PC-3 (cell line): ENCODE data around the gene FAAP100. TPM values are rescaled to one million over a fixed set of nuclear protein-coding genes. Genes with fewer than 3 reads are reported as not detected.

ENCODE experiments used
- ATAC-seq: fragments of 200-7000 bp; cut with Tn5 transposase; 2 replicates; pipeline ENCODE4 v1.9.1; 2020; ENCODE audit warnings: mild to moderate bottlenecking, moderate library complexity
- BruUV-seq: library from RNA; stranded (reverse); fragments of 400-500 nt; replicated peaks from 2 replicates; lab custom pipeline; 2021; lab: Mats Ljungman, UMichigan
- CTCF ChIA-PET: fragments of 300-600 bp; sonication (Branson Sonifier 250); formaldehyde crosslinking; loops from one replicate; lab custom pipeline; 2022; ENCODE audit warnings: antibody characterized with exemption; lab: Charles Lee
- POLR2A ChIA-PET: fragments of 300-600 bp; sonication (Branson Sonifier 250); formaldehyde crosslinking; loops from one replicate; lab custom pipeline; 2022; ENCODE audit warnings: antibody characterized with exemption; ENCODE audit not compliant: unreplicated experiment; lab: Charles Lee
- DNase-seq: peaks from one replicate; pipeline ENCODE4 v3.0.0-alpha.2; 2015
- H2AFZ ChIP-seq: fragments of 300-600 bp; sonication (generic); 2 replicates; pipeline ENCODE4 v1.6.0; 2016; ENCODE audit warnings: antibody characterized with exemption, low read length
- H3F3A ChIP-seq: fragments of 300-600 bp; sonication (generic); one replicate; pipeline ENCODE4 v1.6.0; 2017; ENCODE audit warnings: antibody characterized with exemption, low read length, control low read depth, mild to moderate bottlenecking; ENCODE audit not compliant: unreplicated experiment
- H3K27ac ChIP-seq: fragments of 300-600 bp; sonication (generic); 2 replicates; pipeline ENCODE4 v1.5.1; 2016; ENCODE audit warnings: mild to moderate bottlenecking, low read length
- H3K27me3 ChIP-seq: fragments of 300-600 bp; sonication (generic); 2 replicates; pipeline ENCODE4 v1.6.1; 2016; ENCODE audit warnings: low read length, mixed read lengths
- H3K36me3 ChIP-seq: fragments of 300-600 bp; sonication (generic); 2 replicates; pipeline ENCODE4 v1.6.1; 2016; ENCODE audit warnings: low read depth, mixed run types, low read length, mixed read lengths
- H3K4me1 ChIP-seq: fragments of 300-600 bp; sonication (generic); 2 replicates; pipeline ENCODE4 v1.5.1; 2016; ENCODE audit warnings: low read length; ENCODE audit not compliant: insufficient read depth
- H3K4me2 ChIP-seq: fragments of 300-600 bp; sonication (generic); 2 replicates; pipeline ENCODE4 v1.6.0; 2016; ENCODE audit warnings: low read length
- H3K4me3 ChIP-seq: fragments of 300-600 bp; sonication (generic); 2 replicates; pipeline ENCODE4 v1.5.1; 2016; ENCODE audit warnings: mild to moderate bottlenecking, low read length, mixed read lengths
- H3K79me2 ChIP-seq: fragments of 300-600 bp; sonication (generic); 2 replicates; pipeline ENCODE4 v1.6.1; 2017; ENCODE audit warnings: low read length, mixed read lengths
- H3K9ac ChIP-seq: fragments of 300-600 bp; sonication (generic); 2 replicates; pipeline ENCODE4 v1.6.0; 2016; ENCODE audit warnings: mild to moderate bottlenecking, low read length
- H3K9me2 ChIP-seq: fragments of 300-600 bp; sonication (generic); replicated peaks from 2 replicates; pipeline ENCODE4 v1.6.1; 2016; ENCODE audit warnings: mixed run types, low read length, mixed read lengths
- H3K9me3 ChIP-seq: fragments of 300-600 bp; sonication (generic); 2 replicates; pipeline ENCODE4 v1.6.1; 2016; ENCODE audit warnings: low read length, mixed read lengths
- H4K20me1 ChIP-seq: fragments of 300-600 bp; sonication (generic); 2 replicates; pipeline ENCODE4 v1.6.1; 2016; ENCODE audit warnings: low read length, mixed read lengths
- EZH2 ChIP-seq: fragments of 300-600 bp; sonication (generic); IDR thresholded peaks from one replicate; pipeline ENCODE4 v1.6.1; 2017; ENCODE audit warnings: antibody characterized with exemption, mild to moderate bottlenecking, low read length; ENCODE audit not compliant: unreplicated experiment
- EZH2phosphoT487 ChIP-seq: fragments of 300-600 bp; sonication (generic); IDR thresholded peaks from 2 replicates; pipeline ENCODE4 v1.6.1; 2018; ENCODE audit warnings: mild to moderate bottlenecking, antibody characterized with exemption, low read length, borderline replicate concordance
- intact Hi-C: fragments of 100-400 bp; cut with micrococcal nuclease; formaldehyde crosslinking; loops from 2 replicates; pipeline ENCODE4 v1.9.0; 2023
- total RNA-seq: library from RNA; depleted of rRNA; stranded (reverse); fragments of >200 nt; gene quantifications from 2 replicates; pipeline ENCODE4 v1.2.3, GENCODE V29; 2014
- TF ChIP-seq, protein P1 (sequence below): fragments of 300-600 bp; sonication (generic); conservative IDR thresholded peaks from 2 replicates; pipeline ENCODE4 v1.5.1; 2017; ENCODE audit warnings: antibody characterized with exemption, low read depth, mild to moderate bottlenecking, low read length

FAAP100 gene
- total RNA-seq, 1 experiment from 2014 or later, result 23.3 TPM

GRCh38 chr17:81575836-81576235 is 23.7 kb upstream of the FAAP100 start:
- peaks cover 41% of the 10 kb centered on the region for H3K36me3 ChIP-seq
- intact Hi-C loops, result loop anchor here (1.0 kb wide), 3 partner anchors 8 to 23 kb away; no protein-coding TSS in a partner anchor
- ChIA-PET POLR2A (no interaction called here), CTCF (interaction anchor here (0.6 kb wide), 1 partner anchor 66 kb away, joined by 3 read pairs; no protein-coding TSS in a partner anchor)
- peak overlapping the region; percentile 23; the same call in 1 of the 2 replicates for H3K4me3 ChIP-seq
- ATAC-seq, result no peak
- H2AFZ ChIP-seq, result no peak overlapping the region
- H3K27me3 ChIP-seq, result no peaks in the 10 kb centered on the region
- peaks cover 32% of the 10 kb centered on the region for H3K4me1 ChIP-seq
- no peaks in the 10 kb centered on the region for H3K9me3 ChIP-seq
- no peak for DNase-seq
- peak overlapping the region; percentile 29 for H3K27ac ChIP-seq
- H3K9me2 ChIP-seq, result no peaks in the 10 kb centered on the region
- peaks cover 4% of the 10 kb centered on the region for H3F3A ChIP-seq
- H3K79me2 ChIP-seq, result peaks cover 41% of the 10 kb centered on the region
- BruUV-seq, result no TSS peak
- H3K4me2 ChIP-seq, result peak overlapping the region; percentile 68
- no peak overlapping the region for H3K9ac ChIP-seq
- H4K20me1 ChIP-seq, result peaks cover 54% of the 10 kb centered on the region
- TF ChIP-seq EZH2, result no peak
- TF ChIP-seq, protein P1, sequence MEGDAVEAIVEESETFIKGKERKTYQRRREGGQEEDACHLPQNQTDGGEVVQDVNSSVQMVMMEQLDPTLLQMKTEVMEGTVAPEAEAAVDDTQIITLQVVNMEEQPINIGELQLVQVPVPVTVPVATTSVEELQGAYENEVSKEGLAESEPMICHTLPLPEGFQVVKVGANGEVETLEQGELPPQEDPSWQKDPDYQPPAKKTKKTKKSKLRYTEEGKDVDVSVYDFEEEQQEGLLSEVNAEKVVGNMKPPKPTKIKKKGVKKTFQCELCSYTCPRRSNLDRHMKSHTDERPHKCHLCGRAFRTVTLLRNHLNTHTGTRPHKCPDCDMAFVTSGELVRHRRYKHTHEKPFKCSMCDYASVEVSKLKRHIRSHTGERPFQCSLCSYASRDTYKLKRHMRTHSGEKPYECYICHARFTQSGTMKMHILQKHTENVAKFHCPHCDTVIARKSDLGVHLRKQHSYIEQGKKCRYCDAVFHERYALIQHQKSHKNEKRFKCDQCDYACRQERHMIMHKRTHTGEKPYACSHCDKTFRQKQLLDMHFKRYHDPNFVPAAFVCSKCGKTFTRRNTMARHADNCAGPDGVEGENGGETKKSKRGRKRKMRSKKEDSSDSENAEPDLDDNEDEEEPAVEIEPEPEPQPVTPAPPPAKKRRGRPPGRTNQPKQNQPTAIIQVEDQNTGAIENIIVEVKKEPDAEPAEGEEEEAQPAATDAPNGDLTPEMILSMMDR, result no peak
- no peak for TF ChIP-seq EZH2phosphoT487

DNA sequence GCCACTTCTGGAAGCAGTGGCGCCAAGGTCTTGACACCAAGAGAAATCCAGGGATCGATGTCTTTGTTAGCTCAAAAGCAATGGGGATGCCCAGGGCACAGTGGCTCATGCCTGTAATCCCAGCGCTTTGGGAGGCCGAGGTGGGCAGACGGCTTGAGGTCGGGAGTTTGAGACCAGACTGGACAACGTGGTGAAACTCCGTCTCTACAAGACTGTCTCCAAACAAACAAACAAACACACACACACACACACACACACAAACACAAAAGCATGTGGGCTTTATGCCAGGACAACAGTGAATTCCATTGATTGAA is 22.4 kb upstream of the FAAP100 start:
- H3K27me3 ChIP-seq, result no peaks in the 10 kb centered on the region
- ATAC-seq, result no peak
- peaks cover 43% of the 10 kb centered on the region for H4K20me1 ChIP-seq
- H3K4me1 ChIP-seq, result peaks cover 32% of the 10 kb centered on the region
- no peak overlapping the region for H3K27ac ChIP-seq
- no peak overlapping the region for H3K4me3 ChIP-seq
- TF ChIP-seq, protein P1, result no peak
- no peak for TF ChIP-seq EZH2phosphoT487
- no peak for TF ChIP-seq EZH2
- BruUV-seq, result no TSS peak
- DNase-seq, result no peak
- peaks cover 4% of the 10 kb centered on the region for H3F3A ChIP-seq
- POLR2A ChIA-PET, result no interaction called here
- no peak overlapping the region for H3K4me2 ChIP-seq
- H3K36me3 ChIP-seq, result peaks cover 48% of the 10 kb centered on the region
- intact Hi-C loops, result no loop called here
- no peak overlapping the region for H3K9ac ChIP-seq
- H3K79me2 ChIP-seq, result peaks cover 36% of the 10 kb centered on the region
- H3K9me3 ChIP-seq, result no peaks in the 10 kb centered on the region
- H3K9me2 ChIP-seq, result no peaks in the 10 kb centered on the region
- no peak overlapping the region for H2AFZ ChIP-seq
- CTCF ChIA-PET, result no interaction called here

GRCh38 chr17:81573794-81574642 is 21.9 kb upstream of the FAAP100 start:
- H3K27me3 ChIP-seq, result no peaks in the 10 kb centered on the region
- no peaks in the 10 kb centered on the region for H3K9me2 ChIP-seq
- no peak overlapping the region for H3K27ac ChIP-seq
- TF ChIP-seq EZH2phosphoT487, result no peak
- TF ChIP-seq, protein P1, result no peak
- no peak for TF ChIP-seq EZH2
- intact Hi-C loops, result no loop called here
- no peak overlapping the region for H3K4me2 ChIP-seq
- ATAC-seq (no peak), DNase-seq (no peak)
- CTCF ChIA-PET, result no interaction called here
- POLR2A ChIA-PET, result no interaction called here
- H3F3A ChIP-seq, result peaks cover 4% of the 10 kb centered on the region
- no peak overlapping the region for H3K9ac ChIP-seq
- H4K20me1 ChIP-seq, result peaks cover 45% of the 10 kb centered on the region
- H3K36me3 ChIP-seq, result peaks cover 54% of the 10 kb centered on the region
- no peak overlapping the region for H2AFZ ChIP-seq
- no peak overlapping the region for H3K4me3 ChIP-seq
- no peaks in the 10 kb centered on the region for H3K9me3 ChIP-seq
- peaks cover 32% of the 10 kb centered on the region for H3K4me1 ChIP-seq
- no TSS peak for BruUV-seq
- H3K79me2 ChIP-seq, result peaks cover 36% of the 10 kb centered on the region
